ENCODE results near the gene NFIA.

NFIA gene

DNA sequence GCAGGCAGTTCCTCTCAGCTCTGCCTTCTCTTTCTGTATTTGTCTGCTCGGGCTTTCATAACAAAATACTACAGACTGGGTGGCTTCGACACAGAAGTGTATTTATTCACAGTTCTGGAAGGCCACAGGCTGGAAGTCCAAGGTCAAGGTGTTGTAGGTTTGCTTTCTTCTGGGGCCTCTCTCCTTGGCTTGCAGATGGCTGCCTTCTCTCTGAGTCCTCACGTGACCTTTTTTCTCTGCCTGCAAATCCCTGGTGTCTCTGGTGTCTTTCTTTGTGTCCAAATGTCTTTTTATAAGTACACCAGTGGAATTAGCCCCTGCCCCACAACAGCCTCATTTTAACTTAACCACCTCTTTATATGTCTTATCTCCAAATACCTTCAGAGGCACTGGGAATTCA lies 392.6 kb downstream of the NFIA start:
- DNase-seq: no peak

DNA sequence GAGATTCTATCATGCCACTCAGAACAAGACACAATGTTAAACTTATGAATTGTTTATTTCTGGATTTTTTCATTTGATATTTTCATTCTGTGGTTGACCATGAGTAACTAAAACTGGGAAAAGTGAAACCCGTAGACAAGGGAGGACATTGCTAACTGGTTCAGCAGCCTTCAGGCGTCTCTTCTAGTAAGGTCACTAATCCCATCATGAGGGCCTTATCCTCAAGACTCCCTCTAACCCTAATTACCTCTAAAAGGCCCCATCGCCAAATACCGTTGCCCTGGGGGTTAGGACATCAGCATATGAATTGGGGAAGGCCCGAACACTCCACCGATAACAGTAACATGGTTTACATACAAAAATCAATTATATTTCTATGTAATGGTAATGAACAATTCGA lies 394.9 kb downstream of the NFIA start:
- DNase-seq: no peak

DNA sequence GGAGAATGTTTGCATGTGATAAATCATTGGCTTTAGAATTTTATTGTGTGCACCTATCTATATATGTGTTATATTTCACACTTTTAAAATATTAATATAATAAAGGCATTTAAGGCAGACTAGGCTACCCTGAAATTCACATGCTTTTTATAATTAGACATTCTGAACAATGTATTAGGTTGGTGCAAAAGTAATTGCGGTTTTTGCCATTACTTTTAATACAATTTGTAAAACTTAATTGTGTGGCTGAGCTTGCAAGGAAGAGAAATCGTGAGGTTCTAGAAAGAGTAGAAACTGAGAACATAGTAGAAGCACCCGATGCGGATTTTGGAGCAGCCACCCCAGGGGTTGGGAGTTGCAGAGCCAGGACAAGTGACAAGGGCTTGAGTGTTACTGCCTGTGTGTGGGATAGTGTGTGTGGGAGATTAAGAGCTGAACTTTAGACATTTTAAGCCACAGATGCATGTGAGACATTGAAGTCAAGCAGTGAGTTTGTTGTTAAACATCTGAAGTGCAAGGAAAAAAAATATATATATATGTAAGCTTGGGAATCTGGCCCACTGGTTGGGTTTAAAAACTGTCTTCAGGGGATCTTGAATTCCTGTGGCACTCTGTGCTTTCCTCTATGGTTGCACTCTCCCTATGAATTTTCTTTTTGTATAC lies 398.0 kb downstream of the NFIA start:
- DNase-seq: no peak

DNA sequence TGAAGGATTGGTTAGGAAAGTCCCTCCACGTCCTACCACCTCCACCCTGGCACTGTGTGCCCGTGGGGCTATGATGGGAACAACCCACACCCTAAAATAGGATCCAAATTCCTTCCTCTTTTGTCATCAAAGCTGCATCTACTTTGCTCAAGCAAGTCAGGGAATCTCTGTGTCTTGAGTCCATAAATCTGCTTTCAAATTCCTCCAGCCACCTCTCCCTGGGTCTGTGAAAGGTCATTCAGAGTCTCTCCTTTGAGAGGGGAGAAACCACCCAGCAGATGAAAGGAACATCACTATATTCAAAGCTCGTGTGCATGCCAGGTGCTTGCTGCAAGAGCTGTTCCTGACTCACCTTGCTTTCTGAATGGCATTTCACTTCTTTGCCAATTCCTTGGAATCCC lies 399.0 kb downstream of the NFIA start:
- DNase-seq: no peak

DNA sequence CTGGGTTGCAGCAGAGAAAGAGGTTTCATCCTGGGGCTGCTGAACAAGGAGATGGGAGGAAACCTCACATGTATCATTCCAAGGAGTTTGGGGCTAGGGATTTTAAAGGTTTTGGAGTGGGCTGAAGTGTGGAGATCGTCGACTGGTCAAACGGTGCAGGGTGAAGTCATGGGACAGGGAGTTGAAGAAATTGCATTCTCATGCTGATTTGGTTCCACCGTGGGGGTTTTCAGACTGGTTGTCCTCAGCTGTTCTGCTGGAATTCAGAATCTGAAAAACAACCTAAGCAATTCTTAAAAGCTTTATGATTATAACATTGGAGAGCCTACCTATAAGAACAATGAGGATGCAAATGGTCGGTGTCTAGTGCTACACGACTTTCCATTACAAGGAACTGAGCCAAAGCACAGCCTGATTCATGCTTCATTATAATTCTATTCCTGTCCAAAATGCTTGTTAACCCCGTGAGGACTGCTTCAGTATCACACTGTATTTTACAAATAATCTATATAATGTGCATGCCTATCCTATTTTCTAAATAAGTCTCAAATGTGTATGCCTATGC lies 399.9 kb downstream of the NFIA start:
- DNase-seq: no peak

DNA sequence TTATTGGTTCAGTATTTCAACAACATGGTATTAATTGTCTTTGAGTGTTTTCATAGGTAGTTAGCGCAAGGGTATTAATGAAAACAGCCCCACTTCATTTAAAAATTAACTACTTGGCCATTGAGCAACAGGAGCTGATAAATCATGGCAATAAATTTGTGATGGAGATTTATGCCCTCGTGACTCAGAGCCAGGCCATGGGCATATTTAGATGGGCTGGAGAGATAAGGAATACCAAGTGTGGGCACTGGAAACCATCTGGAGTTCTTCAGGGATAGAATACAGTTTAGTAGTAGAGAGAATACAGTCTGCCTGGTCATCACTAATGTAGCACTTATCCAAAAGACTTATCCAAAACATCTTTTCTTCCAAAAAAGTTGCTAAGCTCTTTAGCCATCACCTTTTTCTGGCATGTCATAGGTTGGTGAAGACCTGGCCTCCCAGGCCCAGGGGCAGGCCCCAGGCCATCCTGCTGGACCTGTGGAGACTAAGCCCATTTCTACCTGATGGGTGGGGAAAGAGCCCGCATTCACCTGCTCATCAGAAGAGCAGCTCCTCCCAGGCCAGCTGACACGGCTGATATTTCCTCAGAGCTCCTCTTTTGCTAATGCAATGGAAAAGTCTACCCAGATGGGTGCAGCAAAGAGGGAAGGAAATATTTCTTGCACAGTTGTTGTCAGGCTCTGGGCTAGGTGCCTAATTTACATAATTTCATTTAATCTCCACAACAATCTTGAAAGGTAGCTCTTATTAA lies 404.6 kb downstream of the NFIA start:
- no peak for DNase-seq

DNA sequence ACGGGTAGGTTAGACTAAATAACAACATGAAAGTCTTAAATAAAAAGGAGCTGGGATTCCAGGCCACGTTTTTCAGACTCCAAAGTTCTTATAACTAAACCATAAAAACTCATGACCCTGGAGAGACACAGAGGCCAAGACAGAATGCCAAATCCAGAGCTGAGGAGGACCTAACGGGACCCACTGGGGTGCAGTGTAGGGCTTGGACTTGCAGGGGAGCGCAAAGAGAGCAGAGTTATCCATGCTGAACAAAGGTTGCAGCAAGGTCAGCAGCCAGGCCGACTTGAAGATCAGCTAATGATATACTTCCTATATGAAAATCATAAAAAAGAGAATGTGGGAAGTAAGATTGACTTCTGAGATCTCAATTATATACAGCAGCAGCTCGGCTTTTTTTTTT lies 405.4 kb downstream of the NFIA start:
- no peak for DNase-seq

DNA sequence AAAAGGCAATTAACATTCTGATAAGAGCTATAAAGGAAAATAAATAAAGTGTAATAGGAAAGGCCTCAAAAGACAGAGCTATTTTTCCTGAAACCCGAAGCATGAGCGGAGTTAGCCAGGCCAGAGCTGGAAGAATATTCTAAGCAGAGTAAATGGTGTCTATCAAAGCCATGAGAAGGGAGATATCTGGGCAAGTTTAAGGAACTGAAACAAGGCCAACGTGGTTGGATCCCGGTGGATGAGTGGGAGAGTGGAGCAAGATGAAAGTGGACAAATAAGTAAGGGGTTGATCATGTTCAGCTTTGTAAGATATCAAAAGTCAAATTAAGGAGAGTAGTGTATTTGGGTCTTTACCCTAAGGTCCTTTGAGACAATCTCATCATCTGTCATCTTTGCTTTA lies 408.6 kb downstream of the NFIA start:
- DNase-seq: no peak

DNA sequence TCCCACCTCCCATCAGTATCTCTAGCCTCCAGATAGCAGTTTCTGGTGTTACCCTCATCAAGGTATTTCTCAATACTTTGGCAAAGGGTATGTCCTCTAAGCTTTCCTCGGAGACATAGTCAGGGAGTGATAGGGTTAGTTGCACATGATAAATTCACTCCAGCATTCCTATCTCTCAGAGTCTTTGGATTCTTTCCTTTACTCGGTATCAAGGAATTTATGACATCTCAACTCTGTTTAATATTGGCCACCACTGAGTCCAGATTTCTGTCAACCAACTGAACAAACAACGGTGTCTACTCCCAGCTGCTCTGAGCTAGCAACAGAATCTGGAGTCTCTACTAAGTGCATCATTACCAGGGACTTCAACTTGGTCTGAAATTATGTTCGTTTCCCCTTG lies 409.1 kb downstream of the NFIA start:
- DNase-seq: no peak

DNA sequence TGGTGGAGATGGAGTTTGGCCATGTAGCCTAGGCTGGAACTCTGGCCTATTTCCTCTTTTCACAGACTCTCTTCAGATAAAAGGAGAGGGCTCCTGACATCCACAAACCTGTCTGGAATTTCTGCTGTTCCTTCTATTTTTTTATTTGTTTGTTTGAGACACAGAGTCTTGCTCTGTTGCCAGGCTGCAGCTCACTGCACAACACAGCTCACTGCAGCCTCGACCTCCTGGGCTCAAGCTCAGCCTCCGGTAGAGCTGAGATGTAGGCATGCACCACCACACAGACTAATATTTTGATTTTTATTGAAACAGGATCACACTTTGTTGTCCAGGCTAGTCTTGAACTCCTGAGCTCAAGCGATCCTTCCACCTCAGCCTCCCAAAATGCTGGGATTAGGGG lies 411.6 kb downstream of the NFIA start:
- no peak for DNase-seq

DNA sequence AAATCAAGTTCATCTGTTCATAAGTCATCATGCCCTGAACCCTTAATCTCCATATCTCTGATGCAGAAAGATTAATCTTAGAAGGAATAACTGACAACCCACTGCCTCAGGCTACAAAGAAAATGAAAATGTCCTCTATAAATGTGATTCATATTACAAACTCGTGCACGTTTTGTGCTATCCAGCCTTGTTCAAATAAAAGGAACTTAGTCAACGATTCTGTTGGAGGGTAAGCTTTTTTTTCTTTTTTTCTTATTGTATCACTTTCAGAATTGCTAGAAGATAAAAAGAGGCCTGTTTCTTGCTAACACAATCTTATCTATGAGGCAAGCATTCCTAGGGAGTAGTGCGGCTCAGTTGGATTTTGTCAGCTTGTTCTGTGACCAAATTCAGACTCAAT lies 414.1 kb downstream of the NFIA start:
- no peak for DNase-seq

DNA sequence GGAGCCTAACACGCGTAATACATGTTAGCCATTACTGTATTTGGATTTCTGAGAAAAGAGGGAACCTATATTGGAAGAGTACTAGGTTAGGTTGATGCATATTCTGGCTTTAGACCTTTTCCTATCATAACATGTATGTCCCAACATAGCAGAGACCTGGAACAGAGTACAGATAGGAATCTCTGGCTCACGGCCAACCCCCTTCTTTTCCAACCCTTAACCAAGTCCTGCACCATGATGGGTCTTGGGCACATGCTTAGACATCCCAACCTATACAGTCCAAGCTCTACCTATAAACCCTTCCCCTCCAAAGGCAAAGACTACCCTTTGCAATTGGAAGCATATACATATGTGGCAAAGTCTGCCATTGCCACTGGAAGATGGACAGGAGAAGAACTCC lies 414.7 kb downstream of the NFIA start:
- no peak for DNase-seq

DNA sequence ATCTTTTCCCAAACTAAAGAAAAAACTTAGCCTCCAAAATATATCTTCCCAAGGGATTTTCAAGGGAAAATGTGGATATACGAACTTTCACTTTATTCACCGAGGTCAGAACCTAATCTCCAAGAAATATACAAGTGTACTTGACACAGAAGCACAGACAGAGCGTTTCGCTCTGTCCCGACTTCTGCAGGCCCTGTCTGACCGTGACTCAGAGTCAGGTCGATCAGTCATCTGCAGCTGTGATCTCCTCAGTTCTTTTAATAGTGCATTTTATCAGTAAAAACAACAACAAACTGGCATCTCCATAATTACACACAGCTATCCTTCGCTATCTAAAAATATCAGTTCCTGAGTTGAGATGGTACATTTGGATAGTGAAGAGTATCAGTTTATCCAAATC lies 416.0 kb downstream of the NFIA start:
- no peak for DNase-seq

DNA sequence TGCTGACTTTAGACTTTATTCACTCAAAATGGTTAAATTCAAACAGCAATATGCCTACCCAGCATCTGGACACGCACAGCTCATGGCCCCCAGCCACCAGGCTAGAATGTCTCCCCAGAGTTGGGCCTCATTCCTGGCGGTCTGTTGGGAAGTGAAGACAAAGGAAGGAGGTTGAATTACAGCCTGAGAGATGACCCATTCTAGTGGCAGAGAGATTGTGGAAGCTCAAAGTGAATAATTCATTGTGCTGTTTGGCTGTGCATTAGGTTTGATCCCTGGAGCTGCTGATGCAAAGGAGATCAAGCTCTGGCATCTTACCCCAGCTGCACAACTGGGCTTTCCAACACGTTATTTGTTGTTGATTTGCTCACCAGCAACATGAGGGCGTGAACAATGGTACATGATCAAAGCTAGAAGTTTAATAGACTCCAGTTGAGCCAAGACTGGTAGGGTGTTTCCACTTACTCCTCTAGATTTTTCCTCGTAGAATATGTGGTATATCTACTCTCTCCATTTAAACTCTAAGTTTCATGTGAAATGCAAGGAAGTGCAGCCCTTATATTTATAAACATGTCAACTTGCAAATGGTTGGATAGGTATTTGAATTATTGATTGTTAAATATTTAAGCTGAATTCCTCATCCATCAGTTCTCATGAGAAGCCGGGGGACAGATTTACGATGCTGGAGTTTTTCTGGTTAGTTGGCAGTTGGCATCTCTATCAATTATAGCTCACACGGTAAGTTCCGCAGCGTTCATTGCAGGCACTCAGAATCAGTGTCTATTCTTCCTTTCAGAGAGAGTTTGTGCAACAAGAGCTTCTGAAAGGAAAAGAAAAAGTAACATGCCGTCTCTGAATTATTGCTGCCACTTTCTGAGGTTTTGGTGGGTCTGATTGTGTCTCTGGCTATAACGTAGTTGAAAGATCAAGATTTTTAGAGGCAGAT lies 419.9 kb downstream of the NFIA start:
- DNase-seq: no peak

DNA sequence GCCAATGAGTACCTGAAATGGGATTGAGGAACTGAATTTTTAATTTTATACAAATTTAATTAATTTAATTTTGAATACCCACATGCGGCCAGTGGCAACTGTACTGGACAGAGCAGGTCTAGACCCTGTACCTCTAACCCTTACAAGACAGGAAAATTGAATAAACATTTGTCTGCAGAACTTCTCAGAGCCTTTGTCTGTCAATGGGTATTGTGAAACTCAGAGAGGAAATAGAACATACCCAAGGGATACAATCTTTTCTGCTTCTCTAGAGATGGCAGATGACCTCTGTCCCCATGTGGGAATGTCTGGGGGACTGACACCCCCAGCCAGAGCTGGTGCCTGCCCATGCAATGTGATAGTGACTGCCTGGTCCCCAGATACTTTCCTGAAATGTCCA lies 421.9 kb downstream of the NFIA start:
- DNase-seq: no peak

DNA sequence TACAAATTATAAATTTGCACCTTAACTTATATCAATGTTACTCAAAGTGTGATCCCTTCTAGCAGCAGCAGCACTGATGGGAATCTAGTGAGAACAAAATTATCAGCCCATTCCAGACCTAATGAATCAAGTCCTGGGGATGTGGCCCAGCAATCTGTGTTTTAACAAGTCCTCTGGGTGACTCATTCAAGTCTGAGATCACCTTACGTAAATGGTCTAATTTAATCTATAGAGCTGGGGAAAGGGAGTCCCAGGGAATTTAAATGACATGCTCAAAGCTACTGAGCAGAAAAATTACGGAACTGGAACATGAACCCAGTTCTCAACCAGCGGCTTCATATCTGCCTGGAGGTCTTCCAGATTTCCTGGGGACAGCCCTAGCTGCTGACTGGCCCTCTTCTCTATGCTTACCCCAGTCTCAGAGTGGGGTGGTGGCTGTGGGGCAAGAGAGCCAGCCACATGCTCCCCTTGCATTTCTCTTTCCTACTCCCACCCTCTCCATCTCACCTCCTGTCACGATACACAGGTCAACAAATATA lies 422.6 kb downstream of the NFIA start:
- DNase-seq: no peak

DNA sequence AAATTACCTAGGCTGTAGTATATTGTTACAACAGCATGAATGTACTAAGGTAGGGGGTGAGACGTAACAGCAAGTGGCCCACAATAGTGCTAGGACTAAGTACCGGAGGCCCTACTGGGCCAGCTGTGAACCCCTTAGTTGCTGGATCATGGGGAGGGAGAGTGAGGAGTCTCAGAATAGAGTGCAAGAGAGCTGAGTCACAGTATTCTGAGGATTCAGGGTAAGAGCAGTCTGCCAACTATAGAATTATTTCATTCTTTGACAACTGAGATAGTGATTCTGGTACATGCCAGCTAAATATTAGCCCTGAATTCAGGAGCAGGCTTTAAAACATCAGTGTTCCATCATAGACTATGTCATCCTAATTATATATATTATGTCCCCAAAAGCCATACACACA lies 423.9 kb downstream of the NFIA start:
- no peak for DNase-seq

DNA sequence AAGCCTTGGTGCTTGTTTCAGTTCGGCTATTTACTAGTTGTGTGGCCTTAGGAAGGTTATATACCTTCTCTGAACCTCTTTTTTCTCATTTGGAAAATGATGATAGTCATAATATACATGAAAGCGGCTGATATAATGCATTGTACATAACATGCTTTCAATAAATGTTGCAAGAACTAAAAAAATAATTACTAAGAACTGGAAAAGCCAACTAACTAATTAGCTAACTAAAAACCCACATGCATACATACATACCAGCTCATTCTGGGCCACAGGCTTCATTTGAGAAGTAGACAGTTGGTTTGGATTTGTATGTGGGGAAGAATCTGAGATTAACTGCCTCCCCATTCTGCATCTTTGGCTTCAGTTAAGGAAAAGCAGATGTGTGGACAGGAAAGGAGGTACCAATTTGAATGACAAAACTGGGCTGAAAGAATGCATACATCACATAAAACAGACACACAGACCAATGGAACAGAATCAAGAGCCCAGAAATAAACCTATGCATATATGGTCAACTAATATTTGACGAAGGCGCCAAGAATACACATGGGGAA lies 424.7 kb downstream of the NFIA start:
- no peak for DNase-seq

Measured in right forelimb (tissue), 1 donor.